Neural cell (in vitro differentiated cells): ENCODE data around the gene STAT5B. TPM values are rescaled to one million over a fixed set of nuclear protein-coding genes. Genes with fewer than 3 reads are reported as not detected.

Experiments
- H2AFZ ChIP-seq: fragments of 200-600, 300-800 bp; sonication (generic), shearing (Covaris generic); 2 replicates; pipeline ENCODE4 v1.6.0; 2014; ENCODE audit warnings: low read depth, mild to moderate bottlenecking, antibody characterized with exemption, low read length, moderate library complexity
- H3F3A ChIP-seq: fragments of 200-600 bp; shearing (Covaris generic); 2 replicates; pipeline ENCODE4 v1.6.1; 2016; ENCODE audit warnings: mild to moderate bottlenecking, moderate library complexity, mixed read lengths, antibody characterized with exemption, low read length; ENCODE audit not compliant: insufficient read depth, poor library complexity, severe bottlenecking
- H3K27ac ChIP-seq: fragments of 200-600, 300-800 bp; sonication (generic), shearing (Covaris generic); 2 replicates; pipeline ENCODE4 v1.5.1; 2014; ENCODE audit warnings: mild to moderate bottlenecking, low read length, moderate library complexity
- H3K27me3 ChIP-seq: fragments of 300-800, 200-600 bp; sonication (generic), shearing (Covaris generic); 2 replicates; pipeline ENCODE4 v1.6.0; 2014; ENCODE audit warnings: mild to moderate bottlenecking, low read depth, low read length, moderate library complexity; ENCODE audit not compliant: insufficient read depth
- H3K36me3 ChIP-seq: fragments of 300-800, 200-600 bp; sonication (generic), shearing (Covaris generic); 2 replicates; pipeline ENCODE4 v1.5.1; 2014; ENCODE audit warnings: mild to moderate bottlenecking, antibody characterized with exemption, low read length, moderate library complexity; ENCODE audit not compliant: insufficient read depth
- H3K4me2 ChIP-seq: fragments of 300-800, 200-600 bp; sonication (generic), shearing (Covaris generic); 2 replicates; pipeline ENCODE4 v1.6.0; 2014; ENCODE audit warnings: mild to moderate bottlenecking, low read length
- H3K4me3 ChIP-seq: fragments of 300-800, 200-600 bp; sonication (generic), shearing (Covaris generic); 2 replicates; pipeline ENCODE4 v1.5.1; 2014; ENCODE audit warnings: mild to moderate bottlenecking, low read length, moderate library complexity
- H3K79me2 ChIP-seq: fragments of 200-600 bp; shearing (Covaris generic); replicated peaks from 2 replicates; pipeline ENCODE4 v1.6.0; 2014; ENCODE audit warnings: mild to moderate bottlenecking, low read length, moderate library complexity; ENCODE audit not compliant: insufficient read depth
- H3K9ac ChIP-seq: fragments of 300-800, 200-600 bp; sonication (generic), shearing (Covaris generic); 2 replicates; pipeline ENCODE4 v1.6.1; 2016; ENCODE audit warnings: mild to moderate bottlenecking, low read length, mixed read lengths
- H3K9me2 ChIP-seq: fragments of 200-600 bp; shearing (Covaris generic); 2 replicates; pipeline ENCODE4 v1.6.1; 2016; ENCODE audit warnings: mild to moderate bottlenecking, low read length, mixed read lengths; ENCODE audit not compliant: insufficient read depth
- H3K9me3 ChIP-seq: fragments of 200-600, 300-800 bp; sonication (generic), shearing (Covaris generic); 2 replicates; pipeline ENCODE4 v1.6.1; 2016; ENCODE audit warnings: mild to moderate bottlenecking, mixed run types, low read length, moderate library complexity, mixed read lengths
- H4K20me1 ChIP-seq: fragments of 200-600 bp; shearing (Covaris generic); 2 replicates; pipeline ENCODE4 v1.6.1; 2016; ENCODE audit warnings: mild to moderate bottlenecking, mixed run types; ENCODE audit not compliant: insufficient read depth
- EP300 ChIP-seq: fragments of 450-650 bp; conservative IDR thresholded peaks from 2 replicates; pipeline ENCODE4 v1.6.1; 2014; ENCODE audit warnings: antibody characterized with exemption, mild to moderate bottlenecking, moderate library complexity; ENCODE audit not compliant: poor library complexity, severe bottlenecking
- EZH2 ChIP-seq: fragments of 200-600, 300-800 bp; shearing (Covaris generic), sonication (generic); IDR thresholded peaks from 2 replicates; pipeline ENCODE4 v1.6.1; 2014; ENCODE audit warnings: antibody characterized with exemption, low read length, borderline replicate concordance, mild to moderate bottlenecking; ENCODE audit not compliant: insufficient read depth, poor library complexity, severe bottlenecking
- MXI1 ChIP-seq: fragments of 450-650 bp; conservative IDR thresholded peaks from 2 replicates; pipeline ENCODE4 v1.6.1; 2014; ENCODE audit warnings: antibody characterized with exemption, mild to moderate bottlenecking; ENCODE audit not compliant: poor library complexity, severe bottlenecking
- POLR2AphosphoS5 ChIP-seq: IDR thresholded peaks from 2 replicates; pipeline ENCODE4 v1.6.1; 2012
- RAD21 ChIP-seq: fragments of 450-650 bp; conservative IDR thresholded peaks from 2 replicates; pipeline ENCODE4 v1.6.1; 2014; ENCODE audit warnings: antibody characterized with exemption, mild to moderate bottlenecking, moderate library complexity
- SMC3 ChIP-seq: fragments of 450-650 bp; conservative IDR thresholded peaks from 2 replicates; pipeline ENCODE4 v1.6.1; 2014; ENCODE audit warnings: antibody characterized with exemption, mild to moderate bottlenecking, moderate library complexity; ENCODE audit not compliant: poor library complexity
- TAF1 ChIP-seq: IDR thresholded peaks from 2 replicates; pipeline ENCODE4 v1.6.1; 2012; ENCODE audit warnings: low read depth
- polyA plus RNA-seq: library from polyadenylated mRNA; depleted of rRNA; stranded (reverse); fragments of >200 nt; gene quantifications from 2 replicates; pipeline ENCODE4 v1.2.3, GENCODE V29; 2014
- TF ChIP-seq, protein P1 (sequence below): fragments of 450-650 bp; IDR thresholded peaks from 2 replicates; pipeline ENCODE4 v1.5.1; 2014; ENCODE audit warnings: antibody characterized with exemption, mild to moderate bottlenecking, moderate library complexity; ENCODE audit not compliant: poor library complexity, severe bottlenecking
- TF ChIP-seq, protein P2 (sequence below): IDR thresholded peaks from 2 replicates; pipeline ENCODE4 v1.6.1; 2012; ENCODE audit warnings: borderline replicate concordance

STAT5B gene
- polyA plus RNA-seq, 1 donor from 2014 or later: 47.4 TPM

DNA sequence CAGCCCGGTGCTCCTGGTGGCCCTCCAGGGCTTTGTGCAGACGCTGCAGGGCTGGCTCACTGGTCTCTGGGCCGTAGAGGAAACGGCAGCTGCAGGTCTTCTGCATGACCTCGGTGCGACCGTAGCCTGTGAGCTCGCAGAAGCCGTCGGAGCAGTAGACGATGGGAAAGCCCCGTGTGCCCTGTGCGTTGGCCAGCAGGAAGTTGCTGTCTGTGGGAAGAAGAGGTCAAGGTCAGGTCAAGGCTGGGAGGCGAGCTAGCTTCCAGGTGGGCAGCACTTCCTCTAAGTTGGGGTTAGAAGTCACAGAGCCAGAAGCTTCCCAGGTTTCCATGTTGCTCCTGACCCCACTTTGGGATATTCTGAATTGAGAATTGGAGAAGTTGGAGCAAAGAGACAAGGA, 97.4 kb downstream of the STAT5B start:
- Histone ChIP-seq H3K27ac (no peak overlapping the region), H3F3A (no peaks in the 10 kb centered on the region), H3K79me2 (no peaks in the 10 kb centered on the region), H4K20me1 (no peaks in the 10 kb centered on the region), H3K9me2 (no peaks in the 10 kb centered on the region), H3K9me3 (no peaks in the 10 kb centered on the region), H3K36me3 (no peaks in the 10 kb centered on the region), H3K4me3 (no peak overlapping the region), H3K4me2 (no peak overlapping the region), H3K27me3 (peaks cover 55% of the 10 kb centered on the region), H2AFZ (no peak overlapping the region), H3K9ac (no peak overlapping the region)
- TF ChIP-seq, protein P1, sequence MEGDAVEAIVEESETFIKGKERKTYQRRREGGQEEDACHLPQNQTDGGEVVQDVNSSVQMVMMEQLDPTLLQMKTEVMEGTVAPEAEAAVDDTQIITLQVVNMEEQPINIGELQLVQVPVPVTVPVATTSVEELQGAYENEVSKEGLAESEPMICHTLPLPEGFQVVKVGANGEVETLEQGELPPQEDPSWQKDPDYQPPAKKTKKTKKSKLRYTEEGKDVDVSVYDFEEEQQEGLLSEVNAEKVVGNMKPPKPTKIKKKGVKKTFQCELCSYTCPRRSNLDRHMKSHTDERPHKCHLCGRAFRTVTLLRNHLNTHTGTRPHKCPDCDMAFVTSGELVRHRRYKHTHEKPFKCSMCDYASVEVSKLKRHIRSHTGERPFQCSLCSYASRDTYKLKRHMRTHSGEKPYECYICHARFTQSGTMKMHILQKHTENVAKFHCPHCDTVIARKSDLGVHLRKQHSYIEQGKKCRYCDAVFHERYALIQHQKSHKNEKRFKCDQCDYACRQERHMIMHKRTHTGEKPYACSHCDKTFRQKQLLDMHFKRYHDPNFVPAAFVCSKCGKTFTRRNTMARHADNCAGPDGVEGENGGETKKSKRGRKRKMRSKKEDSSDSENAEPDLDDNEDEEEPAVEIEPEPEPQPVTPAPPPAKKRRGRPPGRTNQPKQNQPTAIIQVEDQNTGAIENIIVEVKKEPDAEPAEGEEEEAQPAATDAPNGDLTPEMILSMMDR: no peak
- TF ChIP-seq TAF1 (no peak), EP300 (no peak), RAD21 (no peak), SMC3 (no peak), POLR2AphosphoS5 (no peak), MXI1 (no peak)

DNA sequence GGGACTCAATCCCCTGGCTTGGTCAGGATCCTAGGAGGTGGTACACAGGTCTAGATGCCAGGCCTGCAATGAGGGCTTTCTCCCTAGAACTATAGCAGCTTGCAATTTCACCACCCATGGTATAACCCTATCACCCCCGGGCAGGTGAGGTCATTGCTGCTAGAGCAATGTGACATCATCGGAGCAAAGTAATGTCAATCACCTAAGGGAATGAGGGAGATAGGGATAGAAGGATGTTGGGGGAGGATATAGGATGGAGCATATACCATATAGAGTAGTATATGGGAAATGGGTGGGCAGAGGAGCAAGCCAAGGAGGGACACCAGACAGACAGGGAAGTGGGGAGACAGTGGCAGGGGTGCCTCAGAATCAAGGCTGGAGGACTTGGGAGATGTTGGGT, 98.5 kb downstream of the STAT5B start:
- H3K79me2 ChIP-seq: no peaks in the 10 kb centered on the region

More for the DNA sequence above, 98.5 kb downstream of the STAT5B start:
- Histone ChIP-seq H3K27ac (no peak overlapping the region), H3K9me2 (no peaks in the 10 kb centered on the region), H3F3A (no peaks in the 10 kb centered on the region), H3K9me3 (no peaks in the 10 kb centered on the region), H4K20me1 (no peaks in the 10 kb centered on the region), H3K9ac (no peak overlapping the region), H3K4me2 (no peak overlapping the region), H2AFZ (no peak overlapping the region), H3K36me3 (no peaks in the 10 kb centered on the region), H3K4me3 (no peak overlapping the region), H3K27me3 (peaks cover 44% of the 10 kb centered on the region)
- TF ChIP-seq, protein P1: no peak
- TF ChIP-seq EZH2 (no peak), RAD21 (no peak), SMC3 (no peak), MXI1 (no peak), TAF1 (no peak), POLR2AphosphoS5 (no peak), EP300 (no peak)
- TF ChIP-seq, protein P2, sequence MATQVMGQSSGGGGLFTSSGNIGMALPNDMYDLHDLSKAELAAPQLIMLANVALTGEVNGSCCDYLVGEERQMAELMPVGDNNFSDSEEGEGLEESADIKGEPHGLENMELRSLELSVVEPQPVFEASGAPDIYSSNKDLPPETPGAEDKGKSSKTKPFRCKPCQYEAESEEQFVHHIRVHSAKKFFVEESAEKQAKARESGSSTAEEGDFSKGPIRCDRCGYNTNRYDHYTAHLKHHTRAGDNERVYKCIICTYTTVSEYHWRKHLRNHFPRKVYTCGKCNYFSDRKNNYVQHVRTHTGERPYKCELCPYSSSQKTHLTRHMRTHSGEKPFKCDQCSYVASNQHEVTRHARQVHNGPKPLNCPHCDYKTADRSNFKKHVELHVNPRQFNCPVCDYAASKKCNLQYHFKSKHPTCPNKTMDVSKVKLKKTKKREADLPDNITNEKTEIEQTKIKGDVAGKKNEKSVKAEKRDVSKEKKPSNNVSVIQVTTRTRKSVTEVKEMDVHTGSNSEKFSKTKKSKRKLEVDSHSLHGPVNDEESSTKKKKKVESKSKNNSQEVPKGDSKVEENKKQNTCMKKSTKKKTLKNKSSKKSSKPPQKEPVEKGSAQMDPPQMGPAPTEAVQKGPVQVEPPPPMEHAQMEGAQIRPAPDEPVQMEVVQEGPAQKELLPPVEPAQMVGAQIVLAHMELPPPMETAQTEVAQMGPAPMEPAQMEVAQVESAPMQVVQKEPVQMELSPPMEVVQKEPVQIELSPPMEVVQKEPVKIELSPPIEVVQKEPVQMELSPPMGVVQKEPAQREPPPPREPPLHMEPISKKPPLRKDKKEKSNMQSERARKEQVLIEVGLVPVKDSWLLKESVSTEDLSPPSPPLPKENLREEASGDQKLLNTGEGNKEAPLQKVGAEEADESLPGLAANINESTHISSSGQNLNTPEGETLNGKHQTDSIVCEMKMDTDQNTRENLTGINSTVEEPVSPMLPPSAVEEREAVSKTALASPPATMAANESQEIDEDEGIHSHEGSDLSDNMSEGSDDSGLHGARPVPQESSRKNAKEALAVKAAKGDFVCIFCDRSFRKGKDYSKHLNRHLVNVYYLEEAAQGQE: no peak
